Measurements from ENCODE around the gene WIPF2.

Gene WIPF2

GRCh38 chr17:40268141-40268712 is 49.1 kb downstream of the WIPF2 start:
- no peaks in the 10 kb centered on the region; the same call in 1 of the 2 replicates for H3K36me3 ChIP-seq (ENCODE audit: insufficient read depth)
- no peaks in the 10 kb centered on the region for H3K27me3 ChIP-seq (ENCODE audit: insufficient read depth, low read depth)
- no peaks in the 10 kb centered on the region for H3K4me1 ChIP-seq (ENCODE audit: low read depth, poor library complexity, severe bottlenecking)
- no peaks in the 10 kb centered on the region for H4K20me1 ChIP-seq (ENCODE audit: insufficient read depth)
- H3K79me2 ChIP-seq (ENCODE audit: insufficient read depth, low read depth) = no peaks in the 10 kb centered on the region
- H2AFZ ChIP-seq (ENCODE audit: low read depth) = no peak overlapping the region
- H3K4me2 ChIP-seq = no peak overlapping the region
- no peak for TF ChIP-seq CTCF (conservative IDR thresholded peaks at IDR 0.05; ENCODE audit: low read depth, low read length)
- no peak overlapping the region for H3K9ac ChIP-seq
- H3K4me3 ChIP-seq (IDR thresholded peaks at IDR 0.05; ENCODE audit: insufficient read depth, low read depth, low read length) = no peak overlapping the region
- no peak overlapping the region for H3K27ac ChIP-seq

GRCh38 chr17:40278414-40278813 is 59.3 kb downstream of the WIPF2 start:
- Histone ChIP-seq H3K27me3 (ENCODE audit: insufficient read depth, low read depth) (no peaks in the 10 kb centered on the region), H3K36me3 (ENCODE audit: insufficient read depth) (no peaks in the 10 kb centered on the region)

GRCh38 chr17:40279402-40279801 is 60.3 kb downstream of the WIPF2 start:
- H4K20me1 ChIP-seq (ENCODE audit: insufficient read depth) = no peaks in the 10 kb centered on the region
- no peak overlapping the region for H3K4me2 ChIP-seq
- H3K4me1 ChIP-seq (ENCODE audit: low read depth, poor library complexity, severe bottlenecking) = peaks cover 24% of the 10 kb centered on the region
- H3K79me2 ChIP-seq (ENCODE audit: insufficient read depth, low read depth) = no peaks in the 10 kb centered on the region
- no peak overlapping the region for H3K4me3 ChIP-seq (IDR thresholded peaks at IDR 0.05; ENCODE audit: insufficient read depth, low read depth, low read length)
- H2AFZ ChIP-seq (ENCODE audit: low read depth) = no peak overlapping the region
- no peak for TF ChIP-seq CTCF (conservative IDR thresholded peaks at IDR 0.05; ENCODE audit: low read depth, low read length)
- H3K9ac ChIP-seq = no peak overlapping the region
- H3K36me3 ChIP-seq (ENCODE audit: insufficient read depth) = no peaks in the 10 kb centered on the region
- H3K27ac ChIP-seq = no peak overlapping the region
- no peaks in the 10 kb centered on the region for H3K27me3 ChIP-seq (ENCODE audit: insufficient read depth, low read depth)

More at GRCh38 chr17:40278414-40278813, 59.3 kb downstream of the WIPF2 start:
- no peak for TF ChIP-seq CTCF (conservative IDR thresholded peaks at IDR 0.05; ENCODE audit: low read depth, low read length)
- Histone ChIP-seq H3K4me3 (IDR thresholded peaks at IDR 0.05; ENCODE audit: insufficient read depth, low read depth, low read length) (no peak overlapping the region), H2AFZ (ENCODE audit: low read depth) (no peak overlapping the region), H3K79me2 (ENCODE audit: insufficient read depth, low read depth) (no peaks in the 10 kb centered on the region), H3K27ac (no peak overlapping the region), H3K9ac (no peak overlapping the region), H3K4me1 (ENCODE audit: low read depth, poor library complexity, severe bottlenecking) (peaks cover 14% of the 10 kb centered on the region), H3K4me2 (no peak overlapping the region), H4K20me1 (ENCODE audit: insufficient read depth) (no peaks in the 10 kb centered on the region)

- Histone ChIP-seq H2AFZ (ENCODE audit: low read depth) (no peak overlapping the region), H3K79me2 (ENCODE audit: insufficient read depth, low read depth) (no peaks in the 10 kb centered on the region), H3K27me3 (ENCODE audit: insufficient read depth, low read depth) (no peaks in the 10 kb centered on the region), H3K36me3 (ENCODE audit: insufficient read depth) (no peaks in the 10 kb centered on the region), H3K4me3 (IDR thresholded peaks at IDR 0.05; ENCODE audit: insufficient read depth, low read depth, low read length) (no peak overlapping the region), H3K4me1 (ENCODE audit: low read depth, poor library complexity, severe bottlenecking) (peaks cover 25% of the 10 kb centered on the region), H3K9ac (no peak overlapping the region), H4K20me1 (ENCODE audit: insufficient read depth) (no peaks in the 10 kb centered on the region), H3K27ac (no peak overlapping the region), H3K4me2 (no peak overlapping the region)
- TF ChIP-seq CTCF (conservative IDR thresholded peaks at IDR 0.05; ENCODE audit: low read depth, low read length) = no peak
Observed at GRCh38 chr17:40281663-40282062, 62.6 kb downstream of the WIPF2 start.
